GM21381 (cell line): ENCODE results near the gene MTREX.

Experiments used
- ATAC-seq: cut with Tn5 transposase; IDR thresholded peaks from one replicate; pipeline ENCODE4 v1.9.1; 2021; ENCODE audit warnings: mild to moderate bottlenecking, moderate library complexity; ENCODE audit not compliant: unreplicated experiment

MTREX gene

GRCh38 chr5:55469839-55470238 lies 162.1 kb downstream of the MTREX start:
- ATAC-seq, result no peak

GRCh38 chr5:55470282-55470681 lies 162.5 kb downstream of the MTREX start:
- ATAC-seq, result no peak

GRCh38 chr5:55471468-55471867 lies 163.7 kb downstream of the MTREX start:
- ATAC-seq, result no peak

- ATAC-seq, result no peak
Measured at GRCh38 chr5:55472642-55473041, 164.9 kb downstream of the MTREX start.
